Measurements from ENCODE around the gene RBMS2.
"Not testable (repeated sequence)": the region's sequence is repeated elsewhere in the genome, so short reads cannot be mapped to it uniquely, and the experiment has no call there.

GRCh38 chr12:56499879-56500278, 21.7 kb upstream of the RBMS2 start:
- TF ChIP-seq CTCF (conservative IDR thresholded peaks at IDR 0.05); ZFX (IDR thresholded peaks at IDR 0.05): not testable (repeated sequence)
